T-cell (primary cell): ENCODE results near the gene KCNJ10. TPM values are rescaled to one million over a fixed set of nuclear protein-coding genes. Genes with fewer than 3 reads are reported as not detected.

Experiments
- ATAC-seq, 4 experiments: fragments of 200-7000 bp in 3 of 4; fragments of 150-1000 bp in 1 of 4; cut with Tn5 transposase; replicated peaks in 1 of 4; 1 replicate in 3 of 4; 2 replicates in 1 of 4; pipeline ENCODE4 v1.10.0; 2021; ENCODE audit warnings: moderate library complexity in 3 of 4, mild to moderate bottlenecking in 2 of 4, moderate number of reproducible peaks in 1 of 4
- CTCF ChIA-PET, 2 donors: fragments of 300-600 bp; sonication (Branson Sonifier 250); formaldehyde crosslinking; loops; one replicate each; lab custom pipeline; 2022; ENCODE audit warnings: antibody characterized with exemption in 2 of 2; lab: Charles Lee
- POLR2A ChIA-PET, 2 donors: fragments of 300-600 bp; sonication (Branson Sonifier 250); formaldehyde crosslinking; loops; one replicate each; lab custom pipeline; 2022; ENCODE audit warnings: antibody characterized with exemption in 2 of 2; lab: Charles Lee
- DNase-seq, 35 experiments: peaks; one replicate each; pipeline versions ENCODE4 v3.0.0 to v3.0.0-alpha.2; 2013 to 2023
- H3K27ac ChIP-seq: one replicate; pipeline ENCODE4 v1.5.1; 2013; ENCODE audit warnings: low read length
- H3K27me3 ChIP-seq, 2 experiments: replicated peaks in 1 of 2; 1 replicate in 1 of 2; 2 replicates in 1 of 2; pipeline versions ENCODE4 v1.6.1 to v1.7.0; 2013; ENCODE audit warnings: low read length in 1 of 2, mixed read lengths in 1 of 2; ENCODE audit not compliant: control insufficient read depth in 2 of 2, insufficient read depth in 2 of 2; ENCODE audit errors: extremely low read depth in 1 of 2
- H3K36me3 ChIP-seq, 2 donors: 1 replicate in 1 of 2; 2 replicates in 1 of 2; pipeline versions ENCODE4 v1.6.1 to v1.7.0; 2013; ENCODE audit warnings: low read length in 1 of 2; ENCODE audit not compliant: control insufficient read depth in 2 of 2, insufficient read depth in 1 of 2; ENCODE audit errors: extremely low read depth in 1 of 2
- H3K4me1 ChIP-seq, 2 experiments: 1 replicate in 1 of 2; 2 replicates in 1 of 2; pipeline versions ENCODE4 v1.6.1 to v1.7.0; 2013; ENCODE audit warnings: low read length in 2 of 2, mixed read lengths in 1 of 2; ENCODE audit not compliant: insufficient read depth in 2 of 2, control insufficient read depth in 1 of 2; ENCODE audit errors: extremely low read depth in 1 of 2
- H3K4me3 ChIP-seq, 2 donors: 1 replicate in 1 of 2; 2 replicates in 1 of 2; pipeline versions ENCODE4 v1.5.1 to v1.7.0; 2013; ENCODE audit warnings: mild to moderate bottlenecking in 2 of 2, low read length in 1 of 2, moderate library complexity in 1 of 2; ENCODE audit not compliant: control insufficient read depth in 1 of 2; ENCODE audit errors: extremely low read depth in 1 of 2
- H3K9me3 ChIP-seq: 2 replicates; pipeline ENCODE4 v1.7.0; 2013
- H3K27ac Mint-ChIP-seq, 2 donors: one replicate each; pipeline ENCODE4 v1.8.0; 2020 to 2021; ENCODE audit warnings: mild to moderate bottlenecking in 2 of 2, mixed read lengths in 2 of 2
- H3K27me3 Mint-ChIP-seq, 2 donors: one replicate each; pipeline ENCODE4 v1.8.0; 2021 to 2022; ENCODE audit warnings: mixed read lengths in 2 of 2
- H3K36me3 Mint-ChIP-seq: one replicate; pipeline ENCODE4 v1.8.0; 2021; ENCODE audit warnings: mixed read lengths
- H3K4me1 Mint-ChIP-seq, 3 donors: one replicate each; pipeline ENCODE4 v1.8.0; 2020 to 2022; ENCODE audit warnings: mixed read lengths in 3 of 3, mild to moderate bottlenecking in 1 of 3
- H3K4me3 Mint-ChIP-seq, 3 donors: one replicate each; pipeline ENCODE4 v1.8.0; 2020 to 2022; ENCODE audit warnings: mild to moderate bottlenecking in 3 of 3, mixed read lengths in 3 of 3, moderate library complexity in 3 of 3
- H3K9me3 Mint-ChIP-seq, 3 donors: one replicate each; pipeline ENCODE4 v1.8.0; 2020 to 2022; ENCODE audit warnings: mixed read lengths in 3 of 3
- WGBS: methylation state at CpG from one replicate; pipeline ENCODE4 v1.1.5; 2013; ENCODE audit warnings: missing lambda C conversion rate; ENCODE audit not compliant: insufficient coverage; 5-methylcytosine and 5-hydroxymethylcytosine counted together
- total RNA-seq, 35 experiments: library from RNA in 6 of 35; stranded (reverse) in 6 of 35; fragments of 120-200 nt in 1 of 35; gene quantifications; one replicate each; pipeline versions ENCODE4 v1.2.1 to v1.2.4 and lab custom pipeline; 2013 to 2026

KCNJ10 gene
- total RNA-seq, 5 donors from 2014 or later (not counting 1 experiment from before 2014, with no cell fraction given): 0.22 TPM; not detected in 4

DNA sequence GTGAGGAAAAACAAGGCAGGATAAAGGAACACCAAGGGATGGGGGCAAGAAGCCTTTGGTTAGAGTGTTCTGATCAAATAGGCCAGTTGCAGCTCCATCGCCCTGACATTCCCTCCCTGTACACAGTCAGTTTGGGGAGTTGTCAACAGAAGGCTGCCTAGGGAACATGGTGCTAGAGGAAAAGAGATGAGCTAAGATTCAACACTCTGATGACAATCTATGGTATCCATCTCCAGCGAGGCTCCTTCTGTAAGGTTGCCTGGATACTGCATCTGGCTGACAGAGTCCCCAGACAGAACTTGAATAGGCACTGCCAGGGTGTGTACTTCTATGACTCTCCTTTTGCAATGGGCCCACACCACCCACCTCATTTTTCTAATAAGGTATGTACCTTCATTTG, 104.7 kb downstream of the KCNJ10 start:
- H3K27ac ChIP-seq: no peak overlapping the region
- Mint-ChIP-seq H3K9me3 (no peaks in the 10 kb centered on the region), H3K36me3 (no peaks in the 10 kb centered on the region), H3K4me3 (no peak overlapping the region), H3K4me1 (no peaks in the 10 kb centered on the region), H3K27ac (no peak overlapping the region), H3K27me3 (peaks cover 32 to 38% of the 10 kb centered on the region in 2 donors)
- H3K36me3 ChIP-seq: no peaks in the 10 kb centered on the region
- ATAC-seq: no peak
- CTCF ChIA-PET: no interaction called here
- POLR2A ChIA-PET: no interaction called here
- H3K4me3 ChIP-seq: no peak overlapping the region
- no peak for DNase-seq
- no peaks in the 10 kb centered on the region for H3K9me3 ChIP-seq
- no peaks in the 10 kb centered on the region for H3K4me1 ChIP-seq
- peaks cover 0 to 20% of the 10 kb centered on the region in 2 experiments for H3K27me3 ChIP-seq
- WGBS: 71% methylated on average over 1 of the region's 2 CpGs

- CTCF ChIA-PET: no interaction called here
- H3K36me3 ChIP-seq: no peaks in the 10 kb centered on the region
- Mint-ChIP-seq H3K27me3 (peaks cover 36 to 42% of the 10 kb centered on the region in 2 donors), H3K36me3 (no peaks in the 10 kb centered on the region), H3K27ac (no peak overlapping the region), H3K4me1 (no peaks in the 10 kb centered on the region), H3K9me3 (no peaks in the 10 kb centered on the region), H3K4me3 (no peak overlapping the region)
- DNase-seq (no peak), ATAC-seq (no peak)
- H3K4me1 ChIP-seq: no peaks in the 10 kb centered on the region
- POLR2A ChIA-PET: no interaction called here
- no peak overlapping the region for H3K27ac ChIP-seq
- H3K9me3 ChIP-seq: no peaks in the 10 kb centered on the region
- peaks cover 0 to 24% of the 10 kb centered on the region in 2 experiments for H3K27me3 ChIP-seq
- no CpG with 5 or more reads among the region's 3 CpGs for WGBS
- no peak overlapping the region for H3K4me3 ChIP-seq
These were observed 105.8 kb downstream of the KCNJ10 start for GRCh38 chr1:159964144-159964543.

GRCh38 chr1:159962176-159962575, 107.8 kb downstream of the KCNJ10 start:
- ATAC-seq: no peak
- Histone ChIP-seq H3K9me3 (no peaks in the 10 kb centered on the region), H3K36me3 (no peaks in the 10 kb centered on the region), H3K27me3 (peaks cover 0 to 21% of the 10 kb centered on the region in 2 experiments), H3K4me1 (no peaks in the 10 kb centered on the region), H3K4me3 (no peak overlapping the region), H3K27ac (no peak overlapping the region)
- Mint-ChIP-seq H3K4me3 (no peak overlapping the region), H3K9me3 (no peaks in the 10 kb centered on the region), H3K4me1 (no peaks in the 10 kb centered on the region), H3K27me3 (peaks cover 18 to 33% of the 10 kb centered on the region in 2 donors), H3K36me3 (no peaks in the 10 kb centered on the region), H3K27ac (no peak overlapping the region)
- DNase-seq: no peak
- ChIA-PET POLR2A (no interaction called here), CTCF (no interaction called here)
- 79% methylated on average over 3 of the region's 11 CpGs for WGBS

DNA sequence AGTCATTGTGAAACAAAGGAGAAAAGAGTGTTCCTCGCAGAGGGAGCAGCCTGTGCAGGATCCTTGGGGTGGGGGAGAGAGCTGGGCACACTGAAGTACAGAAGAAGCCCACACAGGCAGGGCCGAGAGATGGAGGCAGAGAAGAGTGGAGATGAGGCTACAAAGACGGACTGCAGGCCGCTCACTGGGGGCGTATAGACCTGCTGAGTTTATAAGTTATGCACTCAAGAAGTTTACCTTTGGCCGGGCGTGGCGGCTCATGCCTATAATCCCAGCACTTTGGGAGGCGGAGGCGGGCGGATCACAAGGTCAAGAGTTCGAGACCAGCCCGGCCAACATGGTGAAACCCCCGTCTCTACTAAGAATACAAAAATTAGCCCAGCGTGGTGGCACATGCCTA, 108.3 kb downstream of the KCNJ10 start:
- Histone ChIP-seq H3K27ac (no peak overlapping the region), H3K9me3 (no peaks in the 10 kb centered on the region), H3K27me3 (peaks cover 0 to 21% of the 10 kb centered on the region in 2 experiments), H3K4me3 (no peak overlapping the region), H3K36me3 (no peaks in the 10 kb centered on the region), H3K4me1 (no peaks in the 10 kb centered on the region)
- POLR2A ChIA-PET: no interaction called here
- 88% methylated on average over 13 of the region's 15 CpGs for WGBS
- Mint-ChIP-seq H3K27ac (no peak overlapping the region), H3K36me3 (no peaks in the 10 kb centered on the region), H3K4me3 (no peak overlapping the region), H3K4me1 (no peaks in the 10 kb centered on the region), H3K9me3 (no peaks in the 10 kb centered on the region), H3K27me3 (peaks cover 13 to 28% of the 10 kb centered on the region in 2 donors)
- ATAC-seq: no peak
- no peak for DNase-seq
- CTCF ChIA-PET: no interaction called here

GRCh38 chr1:159960721-159961381, 109.1 kb downstream of the KCNJ10 start:
- Histone ChIP-seq H3K27ac (no peak overlapping the region), H3K9me3 (no peaks in the 10 kb centered on the region), H3K4me3 (no peak overlapping the region), H3K27me3 (peaks cover 0 to 21% of the 10 kb centered on the region in 2 experiments), H3K4me1 (no peaks in the 10 kb centered on the region), H3K36me3 (no peaks in the 10 kb centered on the region)
- WGBS: 80% methylated on average over 1 of the region's 5 CpGs
- H3K4me3 Mint-ChIP-seq: no peak overlapping the region
- no peak overlapping the region for H3K27ac Mint-ChIP-seq
- H3K36me3 Mint-ChIP-seq: no peaks in the 10 kb centered on the region
- H3K9me3 Mint-ChIP-seq: no peaks in the 10 kb centered on the region
- peaks cover 10 to 29% of the 10 kb centered on the region in 2 donors for H3K27me3 Mint-ChIP-seq
- no peak for ATAC-seq
- H3K4me1 Mint-ChIP-seq: no peaks in the 10 kb centered on the region
- no peak for DNase-seq
- ChIA-PET POLR2A (interaction anchor here in 1 of 2 donors (0.7 kb wide), 1 partner anchor 617 kb away, joined by 4 read pairs; no protein-coding TSS in a partner anchor), CTCF (interaction anchor here in 1 of 2 donors (0.6 to 0.7 kb wide), 2 partner anchors 8 to 192 kb away, joined by 3 to 6 read pairs; no protein-coding TSS in a partner anchor)

DNA sequence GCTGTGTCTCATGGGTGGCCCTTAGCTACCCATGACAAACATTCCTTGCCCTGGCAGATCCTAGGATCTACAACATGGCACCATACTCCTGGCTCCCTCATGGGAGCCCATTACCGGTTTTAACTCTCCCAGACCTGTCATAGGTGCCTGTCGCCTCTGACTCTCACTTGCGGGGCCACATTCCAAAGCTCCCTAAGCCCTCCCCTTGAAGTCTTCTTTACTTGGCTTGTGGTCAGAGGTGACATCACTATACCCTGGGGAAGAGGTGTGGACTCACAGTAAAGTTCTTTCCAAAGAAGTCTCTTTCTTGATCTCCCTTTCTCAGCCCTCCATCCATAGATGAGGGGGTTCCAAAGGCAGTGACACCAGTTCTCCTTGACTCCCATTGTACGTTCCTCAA, 110.5 kb downstream of the KCNJ10 start:
- Mint-ChIP-seq H3K27me3 (peaks cover 11 to 23% of the 10 kb centered on the region in 2 donors), H3K36me3 (no peaks in the 10 kb centered on the region), H3K9me3 (no peaks in the 10 kb centered on the region), H3K4me1 (no peaks in the 10 kb centered on the region), H3K4me3 (no peak overlapping the region), H3K27ac (no peak overlapping the region)
- no peak overlapping the region for H3K27ac ChIP-seq
- no peak overlapping the region for H3K4me3 ChIP-seq
- CTCF ChIA-PET: no interaction called here
- POLR2A ChIA-PET: no interaction called here
- 78% methylated on average over 3 of the region's 4 CpGs for WGBS
- DNase-seq: no peak
- ATAC-seq: no peak
- peaks cover 0 to 19% of the 10 kb centered on the region in 2 experiments for H3K27me3 ChIP-seq
- no peaks in the 10 kb centered on the region for H3K36me3 ChIP-seq
- H3K9me3 ChIP-seq: no peaks in the 10 kb centered on the region
- H3K4me1 ChIP-seq: no peaks in the 10 kb centered on the region
